Sciatic nerve (tissue), 2 donors: ENCODE measurements around the gene NKD2. TPM values are rescaled to one million over a fixed set of nuclear protein-coding genes. Genes with fewer than 3 reads are reported as not detected.
"Not testable (repeated sequence)": the region's sequence is repeated elsewhere in the genome, so short reads cannot be mapped to it uniquely, and the experiment has no call there.

Experiments
- ATAC-seq: fragments of 200-7000 bp; cut with Tn5 transposase; one replicate; pipeline ENCODE4 v1.9.1; 2020; ENCODE audit warnings: mild to moderate bottlenecking, moderate library complexity
- DNase-seq: peaks from one replicate; pipeline ENCODE4 v3.0.0-alpha.2; 2020; ENCODE audit warnings: low spot score
- intact Hi-C: fragments of 100-400 bp; cut with DNase I; formaldehyde crosslinking; loops from one replicate; pipeline ENCODE4 v1.14.2; 2022
- total RNA-seq: library from RNA; stranded (reverse); fragmentation: NEBNext Ultra II Directional; extraction: Animal tissue kit (Norgen Biotek cat#: 25700); gene quantifications from one replicate; pipeline ENCODE4 v1.2.1, GENCODE V29; 2021
- donor health status: DM: no; HTN: no; CAD: no.
- donor health status: DM: no; HTN: no; CAD: no.

Gene NKD2
- total RNA-seq, 1 donor from 2014 or later, result 0.89 TPM

- intact Hi-C loops, result no loop called here
- DNase-seq (peak; percentile 38), ATAC-seq (no peak)
These were observed 11.6 kb upstream of the NKD2 start for GRCh38 chr5:997001-997474.

- peak; percentile 39 for DNase-seq
- no peak for ATAC-seq
- intact Hi-C loops, result no loop called here
These were observed 10.9 kb upstream of the NKD2 start for GRCh38 chr5:997711-998110.

- DNase-seq (peak; percentile 41), ATAC-seq (no peak)
- intact Hi-C loops, result no loop called here
These were observed 10.2 kb upstream of the NKD2 start for GRCh38 chr5:998246-999031.

GRCh38 chr5:999032-999501 lies 9.5 kb upstream of the NKD2 start:
- intact Hi-C loops, result no loop called here
- ATAC-seq, result no peak

GRCh38 chr5:999724-1000123 lies 8.9 kb upstream of the NKD2 start:
- intact Hi-C loops, result no loop called here
- ATAC-seq (no peak), DNase-seq (peak; percentile 5)

More at GRCh38 chr5:999032-999501, 9.5 kb upstream of the NKD2 start:
- peak; percentile 46 for DNase-seq

- intact Hi-C loops, result no loop called here
- DNase-seq, result peak; percentile 45
These were observed 8.3 kb upstream of the NKD2 start for GRCh38 chr5:1000329-1000728.

GRCh38 chr5:1000831-1001230 lies 7.8 kb upstream of the NKD2 start:
- intact Hi-C loops, ATAC-seq: not testable (repeated sequence)
- DNase-seq, result peak; percentile 36

More at GRCh38 chr5:1000329-1000728, 8.3 kb upstream of the NKD2 start:
- ATAC-seq, result no peak

- intact Hi-C loops, result no loop called here
- peak; percentile 48 for DNase-seq
These were observed 7.0 kb upstream of the NKD2 start for GRCh38 chr5:1001406-1002270.

GRCh38 chr5:1002271-1002546 lies 6.4 kb upstream of the NKD2 start:
- no peak for DNase-seq
- no peak for ATAC-seq
- intact Hi-C loops, result no loop called here

More at GRCh38 chr5:1001406-1002270, 7.0 kb upstream of the NKD2 start:
- no peak for ATAC-seq

- ATAC-seq (no peak), DNase-seq (peak; percentile 40)
- intact Hi-C loops, result no loop called here
These were observed 5.8 kb upstream of the NKD2 start for GRCh38 chr5:1002836-1003235.

GRCh38 chr5:1003296-1003937 lies 5.2 kb upstream of the NKD2 start:
- DNase-seq, result peak; percentile 57
- intact Hi-C loops, result no loop called here

GRCh38 chr5:1004461-1005248 lies 3.9 kb upstream of the NKD2 start:
- DNase-seq (peak; percentile 87), ATAC-seq (peak; percentile 86)
- intact Hi-C loops, result no loop called here

More at GRCh38 chr5:1003296-1003937, 5.2 kb upstream of the NKD2 start:
- ATAC-seq, result peak; percentile 2

GRCh38 chr5:1005249-1005851 lies 3.3 kb upstream of the NKD2 start:
- DNase-seq, result peak; percentile 58
- no peak for ATAC-seq
- intact Hi-C loops, result no loop called here

GRCh38 chr5:1005904-1006655 lies 2.5 kb upstream of the NKD2 start:
- DNase-seq (peak; percentile 48), ATAC-seq (no peak)
- intact Hi-C loops, result no loop called here

GRCh38 chr5:1006656-1007071 lies 1.9 kb upstream of the NKD2 start:
- ATAC-seq, result no peak
- DNase-seq, result peak; percentile 45
- intact Hi-C loops, result no loop called here

- intact Hi-C loops, result no loop called here
- peak; percentile 59 for DNase-seq
These were observed 1.4 kb upstream of the NKD2 start for GRCh38 chr5:1007221-1007680.

GRCh38 chr5:1007681-1008450 lies 736 bp upstream of the NKD2 start:
- intact Hi-C loops, result no loop called here
- DNase-seq (peak; percentile 56), ATAC-seq (no peak)

More at GRCh38 chr5:1007221-1007680, 1.4 kb upstream of the NKD2 start:
- no peak for ATAC-seq
